H1 (cell line): ENCODE data around the gene ALK.

Source experiments
- EZH2 ChIP-seq: fragments of 200-600 bp; sonication (generic); IDR thresholded peaks from 2 replicates; pipeline ENCODE4 v1.7.1; 2012; ENCODE audit warnings: low read depth, mild to moderate bottlenecking, moderate library complexity, low read length, inconsistent platforms; ENCODE audit not compliant: severe bottlenecking
- FOSL1 ChIP-seq: IDR thresholded peaks from 2 replicates; pipeline ENCODE4 v1.6.1; 2011; ENCODE audit warnings: mild to moderate bottlenecking, low read depth, low read length, moderate library complexity; ENCODE audit not compliant: insufficient read depth
- GABPA ChIP-seq: IDR thresholded peaks from 2 replicates; pipeline ENCODE4 v1.6.1; 2011; ENCODE audit warnings: mild to moderate bottlenecking, low read length, moderate library complexity, borderline replicate concordance; ENCODE audit not compliant: insufficient read depth
- POLR2A ChIP-seq, 2 experiments: IDR thresholded peaks; 1 replicate in 1 of 2; 2 replicates in 1 of 2; pipeline ENCODE4 v1.6.1; 2011; ENCODE audit warnings: low read depth in 2 of 2, low read length in 2 of 2, mild to moderate bottlenecking in 2 of 2; ENCODE audit errors: control extremely low read depth in 1 of 2
- POLR2AphosphoS5 ChIP-seq: IDR thresholded peaks from 2 replicates; pipeline ENCODE4 v1.6.1; 2011; ENCODE audit warnings: low read depth, low read length
- RXRA ChIP-seq: IDR thresholded peaks from 2 replicates; pipeline ENCODE4 v1.6.1; 2011; ENCODE audit warnings: low read depth, mild to moderate bottlenecking, low read length, moderate library complexity; ENCODE audit not compliant: insufficient read depth
- TF ChIP-seq, protein P1 (sequence below), 3 experiments: IDR thresholded peaks; 1 replicate in 2 of 3; 2 replicates in 1 of 3; pipeline versions ENCODE4 v1.5.1 to v1.6.1; 2011; ENCODE audit warnings: low read length in 3 of 3, mild to moderate bottlenecking in 3 of 3, inconsistent platforms in 2 of 3, low read depth in 1 of 3, moderate library complexity in 1 of 3; ENCODE audit not compliant: insufficient read depth in 1 of 3; ENCODE audit errors: control extremely low read depth in 1 of 3

GRCh38 chr2:29796446-29796845 lies 124.9 kb downstream of the ALK start:
- no peak for TF ChIP-seq EZH2
- no peak for TF ChIP-seq POLR2A (IDR thresholded peaks at IDR 0.05; ENCODE audit: control extremely low read depth in 1 of 2, low read depth in 2 of 2, low read length in 2 of 2)
- no peak for TF ChIP-seq FOSL1
- no peak for TF ChIP-seq GABPA
- TF ChIP-seq, protein P1, sequence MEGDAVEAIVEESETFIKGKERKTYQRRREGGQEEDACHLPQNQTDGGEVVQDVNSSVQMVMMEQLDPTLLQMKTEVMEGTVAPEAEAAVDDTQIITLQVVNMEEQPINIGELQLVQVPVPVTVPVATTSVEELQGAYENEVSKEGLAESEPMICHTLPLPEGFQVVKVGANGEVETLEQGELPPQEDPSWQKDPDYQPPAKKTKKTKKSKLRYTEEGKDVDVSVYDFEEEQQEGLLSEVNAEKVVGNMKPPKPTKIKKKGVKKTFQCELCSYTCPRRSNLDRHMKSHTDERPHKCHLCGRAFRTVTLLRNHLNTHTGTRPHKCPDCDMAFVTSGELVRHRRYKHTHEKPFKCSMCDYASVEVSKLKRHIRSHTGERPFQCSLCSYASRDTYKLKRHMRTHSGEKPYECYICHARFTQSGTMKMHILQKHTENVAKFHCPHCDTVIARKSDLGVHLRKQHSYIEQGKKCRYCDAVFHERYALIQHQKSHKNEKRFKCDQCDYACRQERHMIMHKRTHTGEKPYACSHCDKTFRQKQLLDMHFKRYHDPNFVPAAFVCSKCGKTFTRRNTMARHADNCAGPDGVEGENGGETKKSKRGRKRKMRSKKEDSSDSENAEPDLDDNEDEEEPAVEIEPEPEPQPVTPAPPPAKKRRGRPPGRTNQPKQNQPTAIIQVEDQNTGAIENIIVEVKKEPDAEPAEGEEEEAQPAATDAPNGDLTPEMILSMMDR (IDR thresholded peaks at IDR 0.05; ENCODE audit: control extremely low read depth in 1 of 3, insufficient read depth in 1 of 3, low read depth in 1 of 3, low read length in 3 of 3): no peak
- no peak for TF ChIP-seq RXRA
- no peak for TF ChIP-seq POLR2AphosphoS5
